Ishikawa (cell line): ENCODE measurements around the gene PACSIN1.
A peak's percentile ranks its signal among the peaks of the same experiment; 100 is the strongest.

Source experiments
- CEBPB ChIP-seq: IDR thresholded peaks from 2 replicates; pipeline ENCODE4 v1.6.1; 2012
- CREB1 ChIP-seq: IDR thresholded peaks from 2 replicates; pipeline ENCODE4 v1.6.1; 2012; ENCODE audit warnings: low read depth
- EGR1 ChIP-seq: IDR thresholded peaks from 2 replicates; pipeline ENCODE4 v1.6.1; 2012
- EP300 ChIP-seq: IDR thresholded peaks from 2 replicates; pipeline ENCODE4 v1.6.1; 2012; ENCODE audit warnings: borderline replicate concordance
- FOXM1 ChIP-seq: IDR thresholded peaks from 2 replicates; pipeline ENCODE4 v1.6.1; 2012; ENCODE audit warnings: low read depth, borderline replicate concordance
- NFIC ChIP-seq: IDR thresholded peaks from 2 replicates; pipeline ENCODE4 v1.6.1; 2012
- RAD21 ChIP-seq: IDR thresholded peaks from 2 replicates; pipeline ENCODE4 v1.6.1; 2012; ENCODE audit warnings: low read depth
- TAF1 ChIP-seq: IDR thresholded peaks from 2 replicates; pipeline ENCODE4 v1.6.1; 2012; ENCODE audit warnings: low read depth, mild to moderate bottlenecking
- TCF12 ChIP-seq: IDR thresholded peaks from 2 replicates; pipeline ENCODE4 v1.6.1; 2012; ENCODE audit warnings: low read depth
- TEAD4 ChIP-seq: IDR thresholded peaks from 2 replicates; pipeline ENCODE4 v1.6.1; 2012
- YY1 ChIP-seq: IDR thresholded peaks from 2 replicates; pipeline ENCODE4 v1.6.1; 2012; ENCODE audit warnings: low read depth
- ZBTB7A ChIP-seq: IDR thresholded peaks from 2 replicates; pipeline ENCODE4 v1.6.1; 2012; ENCODE audit warnings: low read depth
- TF ChIP-seq, protein P1 (sequence below): IDR thresholded peaks from 2 replicates; pipeline ENCODE4 v1.6.1; 2012
- TF ChIP-seq, protein P2 (sequence below): IDR thresholded peaks from 2 replicates; pipeline ENCODE4 v1.6.1; 2012
- TF ChIP-seq, protein P3 (sequence below): IDR thresholded peaks from 2 replicates; pipeline ENCODE4 v1.6.1; 2012; ENCODE audit warnings: low read depth, mild to moderate bottlenecking

PACSIN1 gene

DNA sequence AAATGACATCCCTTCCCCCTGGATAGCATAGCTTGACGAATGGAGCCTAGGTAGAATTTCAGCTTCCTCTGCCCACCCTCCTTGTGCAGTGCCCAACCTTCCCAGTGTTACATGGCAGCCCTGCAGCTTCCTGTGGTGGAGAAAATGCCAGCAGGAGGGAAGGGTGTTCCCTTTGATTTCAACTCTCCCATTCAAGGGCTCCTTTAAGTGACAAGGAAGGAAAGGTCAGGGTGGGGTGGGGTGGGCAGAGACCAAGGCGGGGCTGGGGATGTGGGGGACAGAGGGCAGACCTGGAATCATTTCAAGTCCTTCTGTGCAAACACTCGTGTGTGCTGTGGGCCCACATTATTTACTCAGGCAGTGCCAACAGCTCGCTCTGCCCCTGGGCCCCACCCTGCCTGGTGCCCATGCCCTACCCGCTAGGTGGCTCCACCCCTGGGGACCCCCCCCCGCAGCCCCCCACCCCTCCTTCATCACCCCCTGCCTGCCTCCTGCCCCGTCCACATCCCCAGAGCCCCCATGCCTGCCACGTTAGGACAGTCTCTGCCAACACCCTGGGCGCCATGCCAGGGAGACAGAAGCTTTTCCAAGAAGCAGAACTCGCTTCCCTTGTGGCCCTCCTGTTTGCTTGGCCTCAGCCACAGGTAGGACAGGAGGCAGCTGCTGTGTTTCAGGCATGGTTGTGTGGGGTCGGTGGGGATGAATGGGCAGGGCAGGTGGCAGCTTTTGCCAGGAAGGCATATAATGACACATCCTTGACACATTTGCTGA is 80.9 kb downstream of the PACSIN1 start:
- TF ChIP-seq, protein P1, sequence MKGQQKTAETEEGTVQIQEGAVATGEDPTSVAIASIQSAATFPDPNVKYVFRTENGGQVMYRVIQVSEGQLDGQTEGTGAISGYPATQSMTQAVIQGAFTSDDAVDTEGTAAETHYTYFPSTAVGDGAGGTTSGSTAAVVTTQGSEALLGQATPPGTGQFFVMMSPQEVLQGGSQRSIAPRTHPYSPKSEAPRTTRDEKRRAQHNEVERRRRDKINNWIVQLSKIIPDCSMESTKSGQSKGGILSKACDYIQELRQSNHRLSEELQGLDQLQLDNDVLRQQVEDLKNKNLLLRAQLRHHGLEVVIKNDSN: no peak
- TF ChIP-seq NFIC (peak; percentile 78), CEBPB (no peak), TAF1 (no peak), CREB1 (no peak), FOXM1 (no peak), ZBTB7A (0 out of 2 replicates have a peak, but pooled peaks have one; percentile 11), EP300 (no peak), YY1 (peak; percentile 61; the same call in 1 of the 2 replicates)

DNA sequence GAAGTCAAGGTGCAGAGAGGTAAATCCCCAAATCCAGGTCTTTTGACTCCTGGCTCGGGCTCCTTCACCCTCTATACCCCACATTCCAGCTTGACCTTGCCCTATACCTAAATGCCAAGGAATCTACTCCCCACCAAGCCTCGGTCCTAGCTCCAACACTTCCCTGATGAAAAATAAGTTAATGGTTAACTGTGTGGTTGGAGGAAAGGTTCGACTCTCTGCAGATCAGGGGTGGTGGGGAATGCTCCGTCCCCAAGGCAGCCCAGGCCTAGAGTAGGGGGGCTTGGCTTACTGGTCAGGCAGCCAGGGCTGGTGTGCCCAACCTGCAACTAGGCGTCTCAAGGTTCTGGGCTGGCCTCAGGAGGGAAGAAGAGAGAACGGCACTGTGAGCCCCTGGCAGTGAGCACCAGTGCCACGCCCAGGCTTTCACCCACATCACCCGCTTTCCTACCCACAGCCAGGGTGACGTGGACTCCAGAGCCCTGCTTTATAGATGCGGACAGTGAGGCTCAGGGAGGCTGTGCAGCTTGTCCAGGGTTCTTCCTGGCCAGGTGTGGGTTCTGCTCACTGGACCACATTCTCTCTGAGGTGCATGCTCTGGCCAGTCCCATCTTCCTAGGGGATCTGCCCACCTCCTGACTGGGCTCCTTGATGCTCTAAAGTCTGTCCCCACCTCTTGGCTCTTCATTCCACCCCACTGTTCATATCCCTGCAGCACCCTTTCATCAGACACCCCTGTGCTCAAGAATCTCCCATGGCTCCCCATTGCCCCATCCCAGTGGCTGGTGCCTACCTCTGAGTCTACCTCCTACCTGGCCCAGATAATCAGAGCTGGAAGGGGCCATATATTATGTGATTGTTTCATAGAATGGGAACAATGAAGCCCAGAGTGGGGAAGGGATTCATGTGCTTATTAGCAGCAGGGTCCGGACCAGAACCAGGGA is 82.1 kb downstream of the PACSIN1 start:
- TF ChIP-seq EP300: no peak
- TF ChIP-seq, protein P1: no peak
- no peak for TF ChIP-seq TEAD4
- no peak for TF ChIP-seq TCF12
- no peak for TF ChIP-seq FOXM1
- TF ChIP-seq, protein P2, sequence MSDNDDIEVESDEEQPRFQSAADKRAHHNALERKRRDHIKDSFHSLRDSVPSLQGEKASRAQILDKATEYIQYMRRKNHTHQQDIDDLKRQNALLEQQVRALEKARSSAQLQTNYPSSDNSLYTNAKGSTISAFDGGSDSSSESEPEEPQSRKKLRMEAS: no peak
- TF ChIP-seq, protein P3, sequence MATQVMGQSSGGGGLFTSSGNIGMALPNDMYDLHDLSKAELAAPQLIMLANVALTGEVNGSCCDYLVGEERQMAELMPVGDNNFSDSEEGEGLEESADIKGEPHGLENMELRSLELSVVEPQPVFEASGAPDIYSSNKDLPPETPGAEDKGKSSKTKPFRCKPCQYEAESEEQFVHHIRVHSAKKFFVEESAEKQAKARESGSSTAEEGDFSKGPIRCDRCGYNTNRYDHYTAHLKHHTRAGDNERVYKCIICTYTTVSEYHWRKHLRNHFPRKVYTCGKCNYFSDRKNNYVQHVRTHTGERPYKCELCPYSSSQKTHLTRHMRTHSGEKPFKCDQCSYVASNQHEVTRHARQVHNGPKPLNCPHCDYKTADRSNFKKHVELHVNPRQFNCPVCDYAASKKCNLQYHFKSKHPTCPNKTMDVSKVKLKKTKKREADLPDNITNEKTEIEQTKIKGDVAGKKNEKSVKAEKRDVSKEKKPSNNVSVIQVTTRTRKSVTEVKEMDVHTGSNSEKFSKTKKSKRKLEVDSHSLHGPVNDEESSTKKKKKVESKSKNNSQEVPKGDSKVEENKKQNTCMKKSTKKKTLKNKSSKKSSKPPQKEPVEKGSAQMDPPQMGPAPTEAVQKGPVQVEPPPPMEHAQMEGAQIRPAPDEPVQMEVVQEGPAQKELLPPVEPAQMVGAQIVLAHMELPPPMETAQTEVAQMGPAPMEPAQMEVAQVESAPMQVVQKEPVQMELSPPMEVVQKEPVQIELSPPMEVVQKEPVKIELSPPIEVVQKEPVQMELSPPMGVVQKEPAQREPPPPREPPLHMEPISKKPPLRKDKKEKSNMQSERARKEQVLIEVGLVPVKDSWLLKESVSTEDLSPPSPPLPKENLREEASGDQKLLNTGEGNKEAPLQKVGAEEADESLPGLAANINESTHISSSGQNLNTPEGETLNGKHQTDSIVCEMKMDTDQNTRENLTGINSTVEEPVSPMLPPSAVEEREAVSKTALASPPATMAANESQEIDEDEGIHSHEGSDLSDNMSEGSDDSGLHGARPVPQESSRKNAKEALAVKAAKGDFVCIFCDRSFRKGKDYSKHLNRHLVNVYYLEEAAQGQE: no peak
- TF ChIP-seq CREB1: no peak
- TF ChIP-seq TAF1: no peak
- no peak for TF ChIP-seq EGR1
- TF ChIP-seq RAD21: no peak
- no peak for TF ChIP-seq NFIC
- TF ChIP-seq ZBTB7A: no peak
- no peak for TF ChIP-seq CEBPB
- TF ChIP-seq YY1: no peak

DNA sequence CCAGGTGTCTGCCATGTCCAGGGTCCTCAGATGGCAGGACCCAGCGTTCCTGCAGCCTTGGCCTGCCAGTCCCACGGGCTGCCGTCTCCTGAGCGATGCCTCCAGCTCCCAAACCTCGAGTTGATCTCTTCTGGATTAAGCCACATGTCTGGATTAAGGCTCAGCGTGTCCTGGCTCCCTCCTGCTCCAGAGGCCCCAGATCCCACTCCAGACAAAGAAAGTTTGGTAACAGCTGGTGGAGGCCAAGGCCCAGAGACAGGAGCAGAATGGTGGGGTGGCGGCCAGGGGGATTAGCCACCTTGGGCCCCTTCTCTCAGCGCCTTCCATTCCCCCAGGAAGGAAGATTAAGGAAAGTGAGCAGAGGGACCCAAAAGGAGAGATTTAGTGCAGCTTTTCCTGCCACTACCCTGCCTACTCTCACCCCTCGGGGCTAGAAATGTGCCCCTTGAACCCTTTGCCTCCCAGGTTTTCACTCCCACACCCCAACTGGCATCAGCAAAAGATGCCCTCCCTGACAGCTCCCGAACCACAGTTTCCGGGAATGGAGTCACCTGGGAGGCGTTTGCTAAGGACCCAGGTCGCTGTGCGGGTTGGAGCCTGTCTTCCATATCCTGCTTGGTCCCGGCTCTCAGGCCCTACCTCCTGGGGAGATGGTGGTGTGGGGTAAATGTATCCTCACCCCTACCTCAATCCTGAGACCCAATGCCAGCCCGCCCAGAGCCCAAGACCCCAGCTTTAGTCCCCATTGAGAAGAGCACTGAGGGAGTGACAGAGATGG is 83.3 kb downstream of the PACSIN1 start:
- no peak for TF ChIP-seq ZBTB7A

DNA sequence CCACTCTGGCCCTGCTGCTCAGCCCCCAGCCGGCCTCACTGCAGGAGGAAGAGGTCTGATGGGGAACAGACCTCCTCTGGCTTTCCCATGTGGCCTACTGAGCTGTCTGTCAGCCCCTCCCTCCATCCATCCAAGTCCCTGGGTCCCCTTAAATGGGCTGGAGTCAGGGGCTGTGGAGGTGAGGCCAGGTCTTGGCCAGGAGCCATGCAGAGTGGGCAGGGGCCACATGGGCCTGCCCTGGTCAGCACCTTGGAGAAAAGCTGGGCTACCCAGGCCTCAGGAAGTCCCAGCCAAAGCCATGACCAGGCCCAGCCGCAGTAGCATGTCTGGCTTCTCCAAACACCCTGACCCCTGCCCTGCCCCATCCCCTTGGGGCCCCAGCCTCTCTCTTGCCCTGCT is 83.9 kb downstream of the PACSIN1 start:
- TF ChIP-seq, protein P3: peak; percentile 47
- TF ChIP-seq, protein P1: no peak

DNA sequence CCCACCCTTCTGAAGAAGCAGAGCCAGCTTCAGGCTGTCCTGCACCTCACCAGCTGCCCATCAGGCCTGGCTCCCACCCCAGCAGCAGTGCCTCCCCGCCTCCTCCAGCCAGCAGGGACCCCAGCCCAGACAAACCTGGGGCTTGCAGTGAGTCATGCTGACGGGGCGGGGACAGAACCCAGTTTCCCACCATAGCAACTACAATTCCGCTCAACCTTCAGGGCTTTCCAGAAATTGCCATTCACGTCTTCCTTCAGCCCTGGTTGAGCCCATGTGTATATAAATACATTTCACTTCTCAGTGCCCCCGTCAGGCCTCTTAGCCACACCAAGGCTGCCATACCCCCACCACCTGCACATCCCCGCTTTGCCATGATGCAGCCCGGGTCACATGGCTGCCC is 85.8 kb downstream of the PACSIN1 start:
- TF ChIP-seq CEBPB: no peak
- no peak for TF ChIP-seq TAF1
- no peak for TF ChIP-seq NFIC
- TF ChIP-seq RAD21: no peak
- TF ChIP-seq EP300: no peak
- no peak for TF ChIP-seq ZBTB7A
- TF ChIP-seq, protein P3: no peak
- no peak for TF ChIP-seq FOXM1
